SKM-1 (cell line): ENCODE data around the gene SGCA.

ENCODE experiments used
- DNase-seq: peaks from one replicate; lab custom pipeline; 2025; ENCODE audit not compliant: unreplicated experiment; lab: John Stamatoyannopoulos, UW

SGCA gene

DNA sequence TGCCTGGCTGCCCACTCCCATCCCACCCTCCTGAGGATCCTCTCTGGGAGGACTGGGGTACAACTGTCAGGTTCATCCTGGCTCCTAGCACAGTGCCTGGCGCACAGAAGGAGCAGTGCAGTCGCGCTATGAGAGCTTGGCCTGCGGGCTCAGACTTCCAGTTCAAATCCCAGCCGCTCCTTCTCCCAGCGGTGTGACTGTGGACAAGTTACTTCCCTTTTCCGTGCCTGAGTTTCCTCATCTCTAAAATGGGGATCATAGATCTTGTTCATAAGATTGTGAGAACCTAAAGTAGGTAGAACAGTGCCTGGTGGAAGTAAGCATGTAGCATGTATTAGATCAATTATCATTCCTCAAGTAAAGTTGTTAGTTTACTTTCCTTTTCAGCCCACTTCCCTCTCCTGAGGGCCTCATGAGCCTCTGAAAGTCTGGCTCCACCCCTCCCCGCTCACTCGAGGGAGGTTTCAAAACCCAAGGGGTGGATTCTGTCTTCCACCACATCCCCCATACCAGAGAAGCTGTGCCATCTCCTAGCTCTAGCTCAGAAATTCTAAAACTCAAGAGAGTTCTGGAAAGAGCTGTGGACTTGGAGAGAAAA is 55.6 kb downstream of the SGCA start:
- DNase-seq, result peak; percentile 57

- peak; percentile 61 for DNase-seq
Measured at GRCh38 chr17:50221864-50222545, 56.2 kb downstream of the SGCA start.

DNA sequence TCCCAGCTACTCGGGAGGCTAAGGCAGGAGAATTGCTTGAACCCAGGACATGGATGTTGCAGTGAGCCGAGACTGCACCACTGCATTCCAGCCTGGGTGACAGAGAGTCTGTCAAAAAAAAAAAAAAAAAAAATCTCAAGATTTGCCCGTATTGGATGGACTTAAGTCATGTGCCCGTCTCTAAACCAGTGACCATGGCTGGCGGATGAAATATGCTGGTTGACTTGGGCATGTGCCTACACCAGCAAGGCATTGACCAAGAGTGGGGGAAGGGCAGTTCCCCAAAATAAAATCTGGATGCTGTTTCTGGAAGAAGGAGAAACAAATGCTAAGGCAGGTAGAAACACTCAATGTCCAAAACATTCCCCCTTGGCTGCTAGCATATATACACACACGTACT is 57.1 kb downstream of the SGCA start:
- no peak for DNase-seq
